SK-N-SH treated with all-trans-retinoic acid at 6 μM for 48 hours (cell line): ENCODE data around the gene CCDC73.
"Not testable (repeated sequence)": the region's sequence is repeated elsewhere in the genome, so short reads cannot be mapped to it uniquely, and the experiment has no call there.

Experiments
- ATAC-seq: fragments of 200-7000 bp; cut with Tn5 transposase; 3 replicates; pipeline ENCODE4 v1.9.1; 2020; ENCODE audit warnings: mild to moderate bottlenecking, moderate library complexity
- ARNTL ChIP-seq: fragments of 450-650 bp; formaldehyde crosslinking; IDR thresholded peaks from 2 replicates; pipeline ENCODE4 v1.5.0; 2020; ENCODE audit warnings: low read depth, mild to moderate bottlenecking, moderate library complexity, borderline replicate concordance
- CSDC2 ChIP-seq: fragments of 250-450 bp; sonication (Bioruptor Pico); IDR thresholded peaks from 2 replicates; pipeline ENCODE4 v1.5.0; 2020; ENCODE audit warnings: mild to moderate bottlenecking, moderate library complexity
- ESRRG ChIP-seq: fragments of 250-450 bp; sonication (Bioruptor Pico); IDR thresholded peaks from 2 replicates; pipeline ENCODE4 v1.6.1; 2021; ENCODE audit warnings: mild to moderate bottlenecking
- GLIS3 ChIP-seq: fragments of 250-450 bp; sonication (Bioruptor Pico); IDR thresholded peaks from 2 replicates; pipeline ENCODE4 v1.5.0; 2020; ENCODE audit warnings: mild to moderate bottlenecking, moderate library complexity
- ISL1 ChIP-seq: fragments of 250-450 bp; sonication (Bioruptor Pico); IDR thresholded peaks from 2 replicates; pipeline ENCODE4 v2.1.2; 2022; ENCODE audit warnings: mild to moderate bottlenecking, moderate library complexity
- OSR1 ChIP-seq: fragments of 250-450 bp; sonication (Bioruptor Pico); IDR thresholded peaks from 2 replicates; pipeline ENCODE4 v1.8.0; 2022; ENCODE audit warnings: moderate library complexity, mild to moderate bottlenecking, inconsistent platforms
- PPARA ChIP-seq: fragments of 250-450 bp; sonication (Bioruptor Pico); IDR thresholded peaks from 2 replicates; pipeline ENCODE4 v1.5.0; 2020; ENCODE audit warnings: mild to moderate bottlenecking, borderline replicate concordance
- RARB ChIP-seq: fragments of 250-450 bp; sonication (Bioruptor Pico); IDR thresholded peaks from 2 replicates; pipeline ENCODE4 v1.8.0; 2021; ENCODE audit warnings: mild to moderate bottlenecking, moderate library complexity
- SNAI2 ChIP-seq: fragments of 250-450 bp; sonication (Bioruptor Pico); IDR thresholded peaks from 2 replicates; pipeline ENCODE4 v1.5.0; 2020; ENCODE audit warnings: mild to moderate bottlenecking, moderate library complexity
- TCF4 ChIP-seq: fragments of 250-450 bp; sonication (Bioruptor Pico); IDR thresholded peaks from 2 replicates; pipeline ENCODE4 v1.8.0; 2021; ENCODE audit warnings: mild to moderate bottlenecking, moderate library complexity, borderline replicate concordance
- TOX ChIP-seq: fragments of 250-450 bp; sonication (Bioruptor Pico); IDR thresholded peaks from 2 replicates; pipeline ENCODE4 v1.8.0; 2021; ENCODE audit warnings: mild to moderate bottlenecking, moderate library complexity, borderline replicate concordance
- ZC3H10 ChIP-seq: fragments of 250-450 bp; sonication (Bioruptor Pico); IDR thresholded peaks from 2 replicates; pipeline ENCODE4 v1.5.1; 2021; ENCODE audit warnings: mild to moderate bottlenecking, moderate library complexity
- ZFP3 ChIP-seq: fragments of 250-450 bp; sonication (Bioruptor Pico); IDR thresholded peaks from 2 replicates; pipeline ENCODE4 v1.5.0; 2020; ENCODE audit warnings: mild to moderate bottlenecking, moderate library complexity
- ZFP30 ChIP-seq: fragments of 450-650 bp; formaldehyde crosslinking; IDR thresholded peaks from 2 replicates; pipeline ENCODE4 v1.5.0; 2022; ENCODE audit warnings: mild to moderate bottlenecking, moderate library complexity
- ZNF565 ChIP-seq: fragments of 450-650 bp; formaldehyde crosslinking; conservative IDR thresholded peaks from 2 replicates; pipeline ENCODE4 v1.5.0; 2020; ENCODE audit warnings: low read depth, mild to moderate bottlenecking, moderate library complexity
- ZNF70 ChIP-seq: fragments of 450-650 bp; formaldehyde crosslinking; IDR thresholded peaks from 2 replicates; pipeline ENCODE4 v1.5.0; 2020; ENCODE audit warnings: mild to moderate bottlenecking, moderate library complexity
- ZNF8 ChIP-seq: fragments of 450-650 bp; formaldehyde crosslinking; IDR thresholded peaks from 2 replicates; pipeline ENCODE4 v1.5.0; 2020; ENCODE audit warnings: mild to moderate bottlenecking, moderate library complexity
- TF ChIP-seq, protein P1 (sequence below): fragments of 250-450 bp; sonication (Bioruptor Pico); IDR thresholded peaks from 2 replicates; pipeline ENCODE4 v1.5.1; 2020; ENCODE audit warnings: low read depth, mild to moderate bottlenecking, moderate library complexity
- TF ChIP-seq, protein P2 (sequence below): fragments of 250-450 bp; sonication (Bioruptor Pico); IDR thresholded peaks from 2 replicates; pipeline ENCODE4 v1.8.0; 2020; ENCODE audit warnings: mild to moderate bottlenecking, moderate library complexity, borderline replicate concordance
- TF ChIP-seq, protein P3 (sequence below): fragments of 250-450 bp; sonication (Bioruptor Pico); IDR thresholded peaks from 2 replicates; pipeline ENCODE4 v1.5.1; 2021; ENCODE audit warnings: mild to moderate bottlenecking, moderate library complexity
- TF ChIP-seq, protein P4 (sequence below): fragments of 250-450 bp; sonication (Bioruptor Pico); IDR thresholded peaks from 2 replicates; pipeline ENCODE4 v1.5.0; 2020; ENCODE audit warnings: mild to moderate bottlenecking, moderate library complexity

CCDC73 gene

DNA sequence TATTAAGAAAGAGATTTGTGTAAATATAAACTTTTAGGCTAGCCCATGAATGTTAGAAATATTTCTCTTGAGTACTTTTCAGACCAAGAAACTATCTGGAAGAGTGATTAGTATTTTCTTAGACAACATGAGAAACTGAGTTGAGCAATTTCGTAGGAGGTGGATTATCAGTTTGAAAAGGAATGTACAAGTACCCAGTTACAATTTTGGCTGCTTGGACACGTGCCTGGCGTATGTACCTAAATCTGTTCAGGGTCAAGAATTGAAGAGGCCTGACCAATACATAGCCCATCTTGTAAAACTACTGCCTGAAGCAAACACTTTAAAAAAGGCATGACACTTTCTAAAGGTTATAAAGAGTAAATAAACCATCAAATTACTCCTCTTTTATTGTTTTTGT is 71.1 kb downstream of the CCDC73 start:
- ATAC-seq: no peak
- TF ChIP-seq TCF4 (CRISPR knock-in tag) (no peak), ZNF8 (CRISPR knock-in tag) (no peak), ZFP3 (no peak), ISL1 (no peak), ZFP30 (CRISPR knock-in tag) (no peak), ZNF70 (CRISPR knock-in tag) (no peak), ESRRG (CRISPR knock-in tag) (no peak), GLIS3 (CRISPR knock-in tag) (no peak), OSR1 (CRISPR knock-in tag) (no peak), SNAI2 (CRISPR knock-in tag) (no peak), ZNF565 (no peak), TOX (CRISPR knock-in tag) (no peak), RARB (CRISPR knock-in tag) (no peak), ARNTL (CRISPR knock-in tag) (no peak), CSDC2 (CRISPR knock-in tag) (no peak), ZC3H10 (no peak), PPARA (CRISPR knock-in tag) (no peak)
- TF ChIP-seq, protein P1, sequence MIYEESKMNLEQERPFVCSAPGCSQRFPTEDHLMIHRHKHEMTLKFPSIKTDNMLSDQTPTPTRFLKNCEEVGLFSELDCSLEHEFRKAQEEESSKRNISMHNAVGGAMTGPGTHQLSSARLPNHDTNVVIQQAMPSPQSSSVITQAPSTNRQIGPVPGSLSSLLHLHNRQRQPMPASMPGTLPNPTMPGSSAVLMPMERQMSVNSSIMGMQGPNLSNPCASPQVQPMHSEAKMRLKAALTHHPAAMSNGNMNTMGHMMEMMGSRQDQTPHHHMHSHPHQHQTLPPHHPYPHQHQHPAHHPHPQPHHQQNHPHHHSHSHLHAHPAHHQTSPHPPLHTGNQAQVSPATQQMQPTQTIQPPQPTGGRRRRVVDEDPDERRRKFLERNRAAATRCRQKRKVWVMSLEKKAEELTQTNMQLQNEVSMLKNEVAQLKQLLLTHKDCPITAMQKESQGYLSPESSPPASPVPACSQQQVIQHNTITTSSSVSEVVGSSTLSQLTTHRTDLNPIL (CRISPR knock-in tag): no peak
- TF ChIP-seq, protein P2, sequence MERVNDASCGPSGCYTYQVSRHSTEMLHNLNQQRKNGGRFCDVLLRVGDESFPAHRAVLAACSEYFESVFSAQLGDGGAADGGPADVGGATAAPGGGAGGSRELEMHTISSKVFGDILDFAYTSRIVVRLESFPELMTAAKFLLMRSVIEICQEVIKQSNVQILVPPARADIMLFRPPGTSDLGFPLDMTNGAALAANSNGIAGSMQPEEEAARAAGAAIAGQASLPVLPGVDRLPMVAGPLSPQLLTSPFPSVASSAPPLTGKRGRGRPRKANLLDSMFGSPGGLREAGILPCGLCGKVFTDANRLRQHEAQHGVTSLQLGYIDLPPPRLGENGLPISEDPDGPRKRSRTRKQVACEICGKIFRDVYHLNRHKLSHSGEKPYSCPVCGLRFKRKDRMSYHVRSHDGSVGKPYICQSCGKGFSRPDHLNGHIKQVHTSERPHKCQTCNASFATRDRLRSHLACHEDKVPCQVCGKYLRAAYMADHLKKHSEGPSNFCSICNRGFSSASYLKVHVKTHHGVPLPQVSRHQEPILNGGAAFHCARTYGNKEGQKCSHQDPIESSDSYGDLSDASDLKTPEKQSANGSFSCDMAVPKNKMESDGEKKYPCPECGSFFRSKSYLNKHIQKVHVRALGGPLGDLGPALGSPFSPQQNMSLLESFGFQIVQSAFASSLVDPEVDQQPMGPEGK (CRISPR knock-in tag): no peak
- TF ChIP-seq, protein P3, sequence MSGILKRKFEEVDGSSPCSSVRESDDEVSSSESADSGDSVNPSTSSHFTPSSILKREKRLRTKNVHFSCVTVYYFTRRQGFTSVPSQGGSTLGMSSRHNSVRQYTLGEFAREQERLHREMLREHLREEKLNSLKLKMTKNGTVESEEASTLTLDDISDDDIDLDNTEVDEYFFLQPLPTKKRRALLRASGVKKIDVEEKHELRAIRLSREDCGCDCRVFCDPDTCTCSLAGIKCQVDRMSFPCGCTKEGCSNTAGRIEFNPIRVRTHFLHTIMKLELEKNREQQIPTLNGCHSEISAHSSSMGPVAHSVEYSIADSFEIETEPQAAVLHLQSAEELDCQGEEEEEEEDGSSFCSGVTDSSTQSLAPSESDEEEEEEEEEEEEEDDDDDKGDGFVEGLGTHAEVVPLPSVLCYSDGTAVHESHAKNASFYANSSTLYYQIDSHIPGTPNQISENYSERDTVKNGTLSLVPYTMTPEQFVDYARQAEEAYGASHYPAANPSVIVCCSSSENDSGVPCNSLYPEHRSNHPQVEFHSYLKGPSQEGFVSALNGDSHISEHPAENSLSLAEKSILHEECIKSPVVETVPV (CRISPR knock-in tag): no peak

DNA sequence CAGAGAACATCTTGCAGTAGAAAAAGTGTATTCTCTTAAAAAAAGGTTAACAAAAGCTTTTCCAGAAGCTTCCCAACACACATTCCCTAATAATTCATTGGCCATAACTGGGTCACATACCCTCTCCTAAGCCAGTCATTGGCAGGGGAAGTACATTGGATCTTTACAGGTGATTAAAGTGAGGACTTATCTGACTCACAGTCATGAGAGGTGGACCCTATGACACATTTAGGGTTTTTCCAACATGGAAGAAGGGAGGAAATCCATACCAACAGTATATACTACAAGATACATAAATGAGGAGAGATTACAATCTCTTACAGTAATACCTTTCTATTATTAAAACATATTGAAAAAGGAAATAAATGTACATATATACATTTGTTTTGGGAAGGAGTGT is 72.2 kb downstream of the CCDC73 start:
- TF ChIP-seq PPARA (CRISPR knock-in tag): no peak
- TF ChIP-seq, protein P2 (CRISPR knock-in tag): no peak
- no peak for TF ChIP-seq ESRRG (CRISPR knock-in tag)
- TF ChIP-seq, all 23 proteins: peak for 0

DNA sequence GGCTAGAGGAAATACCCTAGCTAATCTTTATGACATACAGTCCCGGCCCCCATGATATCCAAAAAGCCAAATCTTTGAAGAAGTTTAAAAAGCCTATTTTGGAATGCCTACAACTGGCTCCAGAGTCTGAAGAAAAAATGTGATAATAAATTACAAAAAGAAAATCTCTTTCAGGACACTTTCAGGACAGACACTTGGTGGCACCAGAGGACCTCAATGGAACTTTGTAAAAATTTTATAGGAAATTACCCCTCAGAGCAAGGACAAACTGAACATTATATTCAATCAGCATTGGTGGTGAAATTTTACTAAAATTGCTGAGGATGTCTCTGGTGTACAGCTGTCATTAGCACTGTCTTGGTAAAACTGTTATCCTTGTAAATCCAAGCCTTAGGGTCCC is 81.0 kb downstream of the CCDC73 start:
- TF ChIP-seq ZFP30 (CRISPR knock-in tag) (no peak), CSDC2 (CRISPR knock-in tag) (no peak), TCF4 (CRISPR knock-in tag) (no peak), TOX (CRISPR knock-in tag) (no peak), ZC3H10 (no peak)
- TF ChIP-seq, protein P4, sequence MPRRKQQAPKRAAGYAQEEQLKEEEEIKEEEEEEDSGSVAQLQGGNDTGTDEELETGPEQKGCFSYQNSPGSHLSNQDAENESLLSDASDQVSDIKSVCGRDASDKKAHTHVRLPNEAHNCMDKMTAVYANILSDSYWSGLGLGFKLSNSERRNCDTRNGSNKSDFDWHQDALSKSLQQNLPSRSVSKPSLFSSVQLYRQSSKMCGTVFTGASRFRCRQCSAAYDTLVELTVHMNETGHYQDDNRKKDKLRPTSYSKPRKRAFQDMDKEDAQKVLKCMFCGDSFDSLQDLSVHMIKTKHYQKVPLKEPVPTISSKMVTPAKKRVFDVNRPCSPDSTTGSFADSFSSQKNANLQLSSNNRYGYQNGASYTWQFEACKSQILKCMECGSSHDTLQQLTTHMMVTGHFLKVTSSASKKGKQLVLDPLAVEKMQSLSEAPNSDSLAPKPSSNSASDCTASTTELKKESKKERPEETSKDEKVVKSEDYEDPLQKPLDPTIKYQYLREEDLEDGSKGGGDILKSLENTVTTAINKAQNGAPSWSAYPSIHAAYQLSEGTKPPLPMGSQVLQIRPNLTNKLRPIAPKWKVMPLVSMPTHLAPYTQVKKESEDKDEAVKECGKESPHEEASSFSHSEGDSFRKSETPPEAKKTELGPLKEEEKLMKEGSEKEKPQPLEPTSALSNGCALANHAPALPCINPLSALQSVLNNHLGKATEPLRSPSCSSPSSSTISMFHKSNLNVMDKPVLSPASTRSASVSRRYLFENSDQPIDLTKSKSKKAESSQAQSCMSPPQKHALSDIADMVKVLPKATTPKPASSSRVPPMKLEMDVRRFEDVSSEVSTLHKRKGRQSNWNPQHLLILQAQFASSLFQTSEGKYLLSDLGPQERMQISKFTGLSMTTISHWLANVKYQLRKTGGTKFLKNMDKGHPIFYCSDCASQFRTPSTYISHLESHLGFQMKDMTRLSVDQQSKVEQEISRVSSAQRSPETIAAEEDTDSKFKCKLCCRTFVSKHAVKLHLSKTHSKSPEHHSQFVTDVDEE (CRISPR knock-in tag): no peak
- peak; percentile 60 for ATAC-seq

More for the DNA sequence above, 72.2 kb downstream of the CCDC73 start:
- no peak for ATAC-seq

DNA sequence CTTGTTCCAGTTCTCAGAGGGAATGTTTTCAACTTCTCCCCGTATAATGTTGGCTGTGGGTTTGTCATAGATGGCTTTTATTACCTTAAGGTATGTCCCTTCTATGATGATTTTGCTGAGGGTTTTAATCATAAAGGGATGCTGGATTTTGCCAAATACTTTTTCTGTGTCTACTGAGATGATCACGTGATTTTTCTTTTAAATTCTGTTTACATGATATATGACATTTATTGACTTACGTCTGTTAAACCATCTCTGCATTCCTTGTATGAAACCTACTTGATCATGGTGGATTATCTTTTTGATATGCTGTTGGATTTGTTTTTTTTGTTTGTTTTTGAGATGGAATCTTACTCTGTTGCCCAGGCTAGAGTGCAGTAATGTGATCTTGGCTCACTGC is 85.5 kb downstream of the CCDC73 start:
- ATAC-seq: not testable (repeated sequence)
